Fibroblast of pulmonary artery (primary cell): ENCODE results near the gene INHBC.
A peak's percentile ranks its signal among the peaks of the same experiment; 100 is the strongest.

Experiments used
- DNase-seq: peaks from one replicate; pipeline ENCODE4 v3.0.0-alpha.2; 2010; ENCODE audit warnings: low read depth
- H3K4me3 ChIP-seq: replicated peaks from 2 replicates; pipeline ENCODE4 v1.5.1; 2011; ENCODE audit warnings: low read depth, mild to moderate bottlenecking, control low read depth, low read length, moderate library complexity
- TF ChIP-seq, protein P1 (sequence below): IDR thresholded peaks from 2 replicates; pipeline ENCODE4 v1.5.1; 2011; ENCODE audit warnings: mild to moderate bottlenecking, control low read depth, low read length, inconsistent platforms; ENCODE audit errors: missing control alignments

INHBC gene

DNA sequence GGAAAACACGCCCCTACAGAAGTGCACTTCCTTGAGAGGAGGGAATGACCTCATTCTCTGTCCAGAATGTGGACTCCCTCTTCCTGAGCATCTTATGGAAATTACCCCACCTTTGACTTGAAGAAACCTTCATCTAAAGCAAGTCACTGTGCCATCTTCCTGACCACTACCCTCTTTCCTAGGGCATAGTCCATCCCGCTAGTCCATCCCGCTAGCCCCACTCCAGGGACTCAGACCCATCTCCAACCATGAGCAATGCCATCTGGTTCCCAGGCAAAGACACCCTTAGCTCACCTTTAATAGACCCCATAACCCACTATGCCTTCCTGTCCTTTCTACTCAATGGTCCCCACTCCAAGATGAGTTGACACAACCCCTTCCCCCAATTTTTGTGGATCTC lies 15.5 kb downstream of the INHBC start:
- DNase-seq = no peak
- TF ChIP-seq, protein P1, sequence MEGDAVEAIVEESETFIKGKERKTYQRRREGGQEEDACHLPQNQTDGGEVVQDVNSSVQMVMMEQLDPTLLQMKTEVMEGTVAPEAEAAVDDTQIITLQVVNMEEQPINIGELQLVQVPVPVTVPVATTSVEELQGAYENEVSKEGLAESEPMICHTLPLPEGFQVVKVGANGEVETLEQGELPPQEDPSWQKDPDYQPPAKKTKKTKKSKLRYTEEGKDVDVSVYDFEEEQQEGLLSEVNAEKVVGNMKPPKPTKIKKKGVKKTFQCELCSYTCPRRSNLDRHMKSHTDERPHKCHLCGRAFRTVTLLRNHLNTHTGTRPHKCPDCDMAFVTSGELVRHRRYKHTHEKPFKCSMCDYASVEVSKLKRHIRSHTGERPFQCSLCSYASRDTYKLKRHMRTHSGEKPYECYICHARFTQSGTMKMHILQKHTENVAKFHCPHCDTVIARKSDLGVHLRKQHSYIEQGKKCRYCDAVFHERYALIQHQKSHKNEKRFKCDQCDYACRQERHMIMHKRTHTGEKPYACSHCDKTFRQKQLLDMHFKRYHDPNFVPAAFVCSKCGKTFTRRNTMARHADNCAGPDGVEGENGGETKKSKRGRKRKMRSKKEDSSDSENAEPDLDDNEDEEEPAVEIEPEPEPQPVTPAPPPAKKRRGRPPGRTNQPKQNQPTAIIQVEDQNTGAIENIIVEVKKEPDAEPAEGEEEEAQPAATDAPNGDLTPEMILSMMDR = no peak
- no peak overlapping the region for H3K4me3 ChIP-seq

DNA sequence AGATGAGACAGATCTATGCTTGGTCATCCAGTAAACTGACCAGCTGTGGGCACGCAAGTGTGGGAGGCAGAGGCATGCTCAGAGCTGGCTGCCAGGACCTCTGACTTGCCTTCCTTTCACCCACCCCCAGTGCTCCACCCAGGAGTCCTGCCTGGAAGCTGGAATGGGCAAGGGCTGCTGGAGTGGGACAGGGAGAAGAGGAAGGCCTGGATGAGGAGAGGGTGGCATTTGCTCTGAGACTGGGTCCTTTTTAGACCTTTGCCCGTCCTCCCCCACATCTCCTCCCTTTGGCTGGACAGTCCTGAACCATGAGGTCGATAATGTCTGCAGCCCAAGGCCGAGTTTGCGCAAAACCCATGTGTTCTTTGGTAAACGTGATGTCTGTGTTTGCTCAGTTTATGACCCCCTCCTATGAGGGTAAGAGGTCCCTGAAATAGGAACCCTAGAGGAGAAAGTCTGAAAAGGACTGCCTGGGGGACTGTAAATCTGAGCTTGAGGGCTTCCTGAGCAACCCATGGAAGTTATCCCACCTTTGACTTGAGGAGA lies 16.7 kb downstream of the INHBC start:
- no peak for DNase-seq
- H3K4me3 ChIP-seq = no peak overlapping the region
- TF ChIP-seq, protein P1 = no peak

DNA sequence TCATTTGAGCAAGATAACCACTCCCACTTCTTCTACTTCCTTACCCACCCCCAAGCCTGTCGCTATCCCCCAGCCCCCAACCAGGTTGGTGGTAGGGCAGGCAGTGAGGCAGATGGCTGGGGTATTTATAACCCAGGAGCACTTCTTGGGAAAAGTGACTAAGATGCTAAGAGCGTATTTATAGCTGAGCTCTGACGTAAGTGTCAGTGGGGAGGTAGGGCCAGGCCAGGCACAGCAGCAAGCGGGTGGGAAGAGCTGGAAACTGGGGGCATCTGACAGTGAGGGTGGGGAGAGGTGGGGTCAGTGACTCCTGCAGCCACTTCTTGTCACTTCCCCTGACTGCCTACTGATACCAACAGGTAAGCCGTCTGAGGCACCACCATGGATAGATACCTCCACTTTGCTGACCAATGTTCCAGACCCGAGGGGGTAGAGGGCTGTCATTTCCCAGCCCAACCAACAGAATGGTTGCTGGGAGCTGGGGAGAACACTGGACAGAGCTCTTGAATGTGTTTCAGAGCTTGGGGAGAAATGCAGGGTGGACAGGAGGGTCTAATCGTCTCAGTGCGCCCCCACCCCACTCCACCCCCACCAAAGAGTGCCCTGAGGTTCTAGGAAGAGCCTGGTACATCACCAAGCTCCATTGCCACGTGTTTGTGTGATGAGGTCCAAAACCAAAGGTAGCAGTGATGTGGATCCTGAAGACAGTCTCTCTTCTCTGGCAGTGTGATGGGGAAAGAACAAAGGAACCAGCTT lies 17.8 kb downstream of the INHBC start:
- TF ChIP-seq, protein P1 = no peak
- no peak overlapping the region for H3K4me3 ChIP-seq
- peak; percentile 87 for DNase-seq

DNA sequence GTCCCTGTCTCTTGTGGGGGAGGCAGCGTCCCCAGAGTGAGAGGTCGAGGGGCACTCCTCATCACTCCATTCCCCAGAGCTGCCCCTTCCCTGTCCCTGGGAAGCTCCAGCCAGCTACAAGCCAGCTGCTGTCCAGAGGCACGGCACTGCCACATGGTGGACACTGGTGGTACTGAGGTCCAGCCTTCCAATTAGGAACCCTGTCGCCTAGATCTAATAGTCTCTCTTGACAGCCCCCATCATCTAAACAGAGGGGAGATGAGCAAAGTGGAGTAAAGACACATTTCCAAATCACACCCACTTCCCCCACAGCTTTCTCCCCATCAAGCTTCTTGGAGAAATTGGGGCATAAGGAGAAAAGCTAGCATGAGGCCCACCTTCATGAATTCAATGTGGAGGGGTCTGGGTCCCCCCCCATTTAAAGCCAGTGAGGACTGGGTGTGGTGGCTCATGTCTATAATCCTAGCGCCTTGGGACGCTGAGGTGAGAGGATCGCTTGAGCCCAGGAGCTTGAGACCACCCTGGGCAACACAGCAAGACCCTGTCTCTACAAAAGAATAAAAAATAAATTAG lies 18.4 kb downstream of the INHBC start:
- H3K4me3 ChIP-seq = no peak overlapping the region
- TF ChIP-seq, protein P1 = no peak
- peak; percentile 82 for DNase-seq

DNA sequence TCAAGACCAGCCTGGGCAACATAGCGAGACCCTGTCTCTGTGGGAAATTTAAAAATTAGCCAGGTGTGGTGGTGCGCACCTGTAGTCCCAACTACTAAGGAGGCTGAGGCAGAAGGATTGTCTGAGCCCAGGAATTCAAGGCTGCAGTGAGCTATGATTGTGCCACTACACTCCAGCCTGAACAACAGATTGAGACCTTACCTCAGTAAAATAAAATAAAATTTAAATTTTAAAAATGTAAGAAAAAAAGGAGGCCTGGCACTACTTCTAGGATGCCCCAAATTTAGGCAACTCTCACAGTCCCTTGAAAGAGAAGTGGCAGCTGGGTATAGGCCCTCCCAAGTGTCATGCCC lies 19.6 kb downstream of the INHBC start:
- DNase-seq = no peak
- TF ChIP-seq, protein P1 = no peak
- no peak overlapping the region for H3K4me3 ChIP-seq

DNA sequence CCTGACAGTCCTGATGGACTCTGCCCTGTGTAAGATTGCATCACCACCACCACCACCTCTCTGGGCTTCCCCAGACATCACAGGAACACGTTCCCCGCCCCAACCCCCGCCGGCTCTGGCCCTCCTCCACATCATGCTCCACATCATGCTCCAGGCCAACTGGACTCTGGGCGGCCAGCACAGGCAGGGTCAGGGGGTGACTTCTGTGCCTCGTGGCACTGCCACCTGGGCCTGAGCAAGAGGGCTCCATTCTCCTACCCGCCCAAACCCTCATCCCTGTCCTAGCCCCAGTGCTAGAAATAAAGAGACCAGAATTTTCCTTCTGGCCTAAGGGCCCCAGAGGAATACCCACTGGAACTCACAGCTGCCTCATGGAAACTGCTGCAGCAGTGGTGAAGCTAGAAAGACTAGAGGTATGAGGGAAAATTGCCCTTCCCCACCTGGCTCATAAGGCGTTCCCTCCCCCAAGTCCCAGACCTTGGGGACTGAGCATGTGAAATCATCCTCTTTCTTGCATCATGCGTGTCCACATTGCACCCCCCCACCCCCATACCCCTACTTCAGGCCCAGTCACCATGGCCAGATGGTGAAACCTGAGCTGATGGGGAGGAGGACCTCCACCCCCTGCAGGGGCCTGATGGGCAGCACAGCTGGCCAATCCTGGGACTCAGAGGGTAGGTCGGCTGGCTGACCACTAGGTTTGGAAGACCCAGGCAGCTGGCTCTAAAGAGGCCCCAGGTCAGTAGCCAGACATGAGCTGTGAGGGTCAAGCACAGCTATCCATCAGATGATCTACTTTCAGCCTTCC lies 20.2 kb downstream of the INHBC start, which contains the start of gene INHBE:
Gene INHBE, plus strand, starts transcription at position 742 of the 808 bp plus-strand sequence. CDS start 230 bp downstream, outside the sequence.
- H3K4me3 ChIP-seq = no peak within 1 kb of the TSS
- TF ChIP-seq, protein P1 = no peak
- peak; percentile 73 for DNase-seq
